Caki2 (cell line): ENCODE measurements around the gene PLXDC1. TPM values are rescaled to one million over a fixed set of nuclear protein-coding genes. Genes with fewer than 3 reads are reported as not detected.

Experiments
- DNase-seq: peaks from one replicate; pipeline ENCODE4 v3.0.0-alpha.2; 2015; ENCODE audit warnings: low read depth
- in situ Hi-C: cut with HindIII; loops from 2 replicates; pipeline ENCODE4 v1.10.0; 2016; ENCODE audit warnings: low sequenced_read_pairs, low pct_unique_long_range_greater_than_20kb, mixed read lengths
- total RNA-seq: library from RNA; depleted of rRNA; stranded (reverse); fragments of >200 nt; shearing (Covaris generic); gene quantifications from 2 replicates; pipeline ENCODE4 v1.2.3, GENCODE V29; 2014; ENCODE audit warnings: low replicate concordance

Gene PLXDC1
- total RNA-seq, 1 experiment from 2014 or later: not detected

- in situ Hi-C loops: no loop called here
- no peak for DNase-seq
These were observed 60.4 kb downstream of the PLXDC1 start for GRCh38 chr17:39090908-39091665.

DNA sequence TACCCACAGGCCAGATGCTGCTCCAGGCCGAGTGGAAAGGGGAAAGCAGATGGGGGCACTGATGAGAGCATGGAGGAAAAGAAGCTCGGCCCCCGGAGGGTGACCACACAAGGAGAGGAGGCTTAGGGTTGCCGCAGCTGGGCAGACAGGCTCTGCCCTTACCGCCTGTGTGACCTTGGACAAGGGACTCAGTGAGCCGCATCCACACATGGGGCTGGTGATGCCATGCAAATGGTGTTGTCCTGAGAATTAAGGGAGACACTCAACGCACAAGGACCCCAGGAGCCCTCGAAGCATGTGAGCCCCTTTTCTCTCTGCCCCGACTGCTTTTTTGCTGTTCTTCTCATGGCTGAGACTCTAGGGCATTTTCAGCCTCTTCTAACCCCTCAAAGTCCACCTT is 61.0 kb downstream of the PLXDC1 start:
- DNase-seq: no peak
- in situ Hi-C loops: no loop called here

- in situ Hi-C loops: no loop called here
- no peak for DNase-seq
These were observed 66.9 kb downstream of the PLXDC1 start for GRCh38 chr17:39084558-39084957.

DNA sequence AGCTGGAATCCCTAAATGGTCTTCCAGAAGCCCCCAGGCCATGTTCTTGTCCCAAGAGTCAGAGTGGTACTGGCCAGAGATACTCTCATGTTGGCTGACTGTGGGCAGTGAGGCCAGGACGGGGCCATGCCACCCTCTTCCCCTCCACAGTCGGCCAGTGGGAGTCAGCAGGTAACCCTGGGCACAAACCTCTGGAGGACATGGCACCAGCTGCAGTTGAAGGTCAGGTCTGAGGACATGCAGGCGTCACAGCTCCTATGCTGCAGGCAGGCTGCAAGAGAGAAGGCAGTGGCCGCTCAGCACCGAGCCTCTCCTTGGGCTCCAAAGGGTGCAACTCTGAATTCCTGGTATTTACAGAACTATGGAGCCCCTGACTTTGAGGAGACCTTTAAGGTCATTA is 68.2 kb downstream of the PLXDC1 start:
- DNase-seq: no peak
- in situ Hi-C loops: no loop called here

- no peak for DNase-seq
- in situ Hi-C loops: no loop called here
These were observed 69.0 kb downstream of the PLXDC1 start for GRCh38 chr17:39082482-39082881.

- no peak for DNase-seq
- in situ Hi-C loops: no loop called here
These were observed 69.6 kb downstream of the PLXDC1 start for GRCh38 chr17:39081851-39082250.

DNA sequence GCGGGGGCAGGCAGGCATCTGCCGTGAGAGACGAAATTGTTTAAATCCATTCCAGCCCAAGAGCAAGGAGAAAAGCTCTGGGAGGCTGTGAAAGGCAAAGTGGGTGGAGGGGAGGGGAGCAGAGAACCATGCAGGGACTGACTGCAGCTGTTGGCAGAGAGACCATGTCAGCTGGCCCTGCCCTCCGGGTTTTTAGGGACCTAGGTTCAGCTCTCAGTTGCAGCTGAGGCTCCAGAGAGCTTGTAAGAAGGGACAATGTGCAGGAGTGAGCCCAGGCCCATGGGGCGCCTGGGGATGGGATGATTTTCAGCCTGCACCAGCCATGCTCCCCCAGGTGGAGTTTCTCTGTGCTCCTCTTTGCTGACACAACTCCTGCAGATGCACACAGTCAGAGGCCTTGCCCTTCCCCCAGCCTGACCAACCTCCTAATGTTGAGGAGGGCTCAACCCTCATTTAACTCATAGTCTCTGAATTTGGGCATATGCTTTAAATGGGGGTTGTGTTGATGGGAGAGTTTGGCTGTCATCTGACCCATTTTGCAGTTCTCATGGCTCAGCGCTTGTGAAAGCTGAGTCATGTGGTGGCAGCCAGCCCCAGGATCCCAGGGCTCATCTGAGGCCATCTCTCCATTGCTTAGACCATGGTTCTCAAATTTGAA is 70.9 kb downstream of the PLXDC1 start:
- in situ Hi-C loops: no loop called here
- peak; percentile 10 for DNase-seq

DNA sequence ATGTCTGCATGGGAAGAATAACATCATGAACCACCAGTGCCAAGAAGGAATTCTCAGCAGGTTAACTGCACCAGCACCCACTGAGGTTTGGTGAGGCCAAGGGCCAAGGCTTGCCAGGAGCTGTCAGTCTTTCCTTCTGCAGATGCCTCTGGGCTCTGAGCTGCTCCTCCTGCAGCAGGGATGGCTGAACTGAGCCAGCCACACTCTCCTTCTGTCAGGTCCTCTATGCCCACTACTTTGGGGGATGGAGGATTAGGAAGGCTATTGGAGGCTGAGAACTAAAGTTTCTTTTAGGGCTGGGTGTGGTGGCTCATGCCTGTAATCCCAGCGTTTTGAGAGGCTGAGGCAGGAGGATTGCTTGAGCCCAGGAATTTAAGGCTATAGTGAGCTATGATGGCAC is 71.6 kb downstream of the PLXDC1 start:
- in situ Hi-C loops: no loop called here
- no peak for DNase-seq

DNA sequence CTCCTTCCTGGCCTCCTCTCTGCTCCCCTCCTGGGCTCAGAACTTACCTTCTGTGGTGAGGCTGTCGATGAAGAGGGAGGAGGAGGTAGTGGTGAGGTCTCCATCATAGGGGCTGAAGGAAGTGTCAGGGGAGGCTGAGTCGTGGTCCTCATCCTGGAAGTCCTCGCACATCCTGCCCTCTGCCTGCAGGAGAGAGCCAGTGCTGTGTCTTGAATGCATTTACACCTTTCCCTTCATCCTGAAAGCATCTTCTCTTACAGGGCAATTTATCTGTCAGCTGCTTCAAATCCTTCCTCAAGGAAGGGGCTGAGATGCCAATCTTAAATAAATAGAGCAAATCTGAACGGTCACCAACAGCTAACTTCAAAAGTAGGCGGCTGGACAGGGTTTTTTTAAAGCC is 73.6 kb downstream of the PLXDC1 start:
- in situ Hi-C loops: no loop called here
- DNase-seq: no peak

GRCh38 chr17:39077252-39077651 is 74.2 kb downstream of the PLXDC1 start:
- no peak for DNase-seq
- in situ Hi-C loops: no loop called here

- in situ Hi-C loops: no loop called here
- no peak for DNase-seq
These were observed 76.8 kb downstream of the PLXDC1 start for GRCh38 chr17:39074676-39075075.

- DNase-seq: no peak
- in situ Hi-C loops: no loop called here
These were observed 77.5 kb downstream of the PLXDC1 start for GRCh38 chr17:39073916-39074315.

- DNase-seq: no peak
- in situ Hi-C loops: no loop called here
These were observed 78.1 kb downstream of the PLXDC1 start for GRCh38 chr17:39073353-39073752.

DNA sequence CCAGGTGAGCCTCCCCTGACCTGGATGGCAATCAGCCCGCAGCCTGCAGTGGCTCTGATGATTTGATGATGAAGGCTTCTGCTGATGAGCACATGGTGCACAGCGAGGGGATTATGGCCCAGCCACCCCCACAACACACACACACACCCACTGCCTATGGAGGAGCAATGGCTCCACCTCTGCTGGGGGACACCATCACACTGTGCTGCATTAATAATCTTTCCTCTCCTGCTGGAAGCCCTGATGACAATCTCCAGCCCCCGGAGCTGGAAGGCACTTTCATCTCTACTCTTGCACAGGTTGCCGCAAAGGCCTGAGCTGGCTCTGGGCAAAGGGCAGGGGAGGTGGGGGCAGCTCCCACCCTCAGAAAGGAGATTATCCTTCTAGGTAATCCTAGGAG is 79.9 kb downstream of the PLXDC1 start:
- DNase-seq: no peak
- in situ Hi-C loops: no loop called here

GRCh38 chr17:39069114-39069756 is 82.2 kb downstream of the PLXDC1 start:
- in situ Hi-C loops: no loop called here
- peak; percentile 24 for DNase-seq

- DNase-seq: no peak
- in situ Hi-C loops: no loop called here
These were observed 86.6 kb downstream of the PLXDC1 start for GRCh38 chr17:39064819-39065218.

DNA sequence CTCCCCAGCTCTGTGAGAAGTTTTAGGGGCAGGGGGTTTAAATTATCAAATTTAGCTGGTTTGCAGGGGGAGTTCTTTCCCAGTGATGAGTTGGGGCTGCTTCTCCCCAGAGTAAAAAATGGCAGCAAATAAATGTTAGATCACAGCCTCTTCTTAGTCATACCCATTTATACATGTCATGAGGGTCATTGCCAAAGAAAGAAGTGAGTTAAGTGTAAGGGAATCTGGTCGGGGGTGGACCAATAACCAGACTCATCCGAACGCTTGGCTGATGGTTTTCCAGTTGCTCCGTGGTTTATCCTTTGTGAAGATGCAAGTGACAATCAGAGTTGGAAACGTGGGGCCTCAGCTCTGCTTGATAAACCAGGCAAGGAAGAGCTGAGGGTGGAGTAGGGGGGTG is 87.1 kb downstream of the PLXDC1 start:
- in situ Hi-C loops: no loop called here
- DNase-seq: no peak

DNA sequence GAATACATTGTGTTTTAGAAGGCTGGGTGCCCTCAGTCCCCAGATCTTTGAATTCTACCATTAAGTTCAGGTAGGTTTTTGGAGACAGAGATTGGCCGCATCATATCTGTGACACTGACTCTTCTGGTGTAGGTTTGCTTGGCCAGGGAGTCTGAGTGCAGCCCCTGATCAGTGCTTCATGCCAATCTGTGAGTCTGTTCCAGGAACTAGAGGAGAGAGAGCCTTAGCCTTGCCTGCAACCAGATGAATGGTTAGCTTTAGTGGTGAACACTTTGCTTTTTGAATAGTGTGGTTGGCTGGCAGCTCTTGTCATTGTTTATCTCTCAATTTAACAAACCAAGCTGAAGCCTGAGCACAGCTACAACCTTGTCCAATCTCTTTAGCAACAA is 87.8 kb downstream of the PLXDC1 start:
- no peak for DNase-seq
- in situ Hi-C loops: no loop called here

DNA sequence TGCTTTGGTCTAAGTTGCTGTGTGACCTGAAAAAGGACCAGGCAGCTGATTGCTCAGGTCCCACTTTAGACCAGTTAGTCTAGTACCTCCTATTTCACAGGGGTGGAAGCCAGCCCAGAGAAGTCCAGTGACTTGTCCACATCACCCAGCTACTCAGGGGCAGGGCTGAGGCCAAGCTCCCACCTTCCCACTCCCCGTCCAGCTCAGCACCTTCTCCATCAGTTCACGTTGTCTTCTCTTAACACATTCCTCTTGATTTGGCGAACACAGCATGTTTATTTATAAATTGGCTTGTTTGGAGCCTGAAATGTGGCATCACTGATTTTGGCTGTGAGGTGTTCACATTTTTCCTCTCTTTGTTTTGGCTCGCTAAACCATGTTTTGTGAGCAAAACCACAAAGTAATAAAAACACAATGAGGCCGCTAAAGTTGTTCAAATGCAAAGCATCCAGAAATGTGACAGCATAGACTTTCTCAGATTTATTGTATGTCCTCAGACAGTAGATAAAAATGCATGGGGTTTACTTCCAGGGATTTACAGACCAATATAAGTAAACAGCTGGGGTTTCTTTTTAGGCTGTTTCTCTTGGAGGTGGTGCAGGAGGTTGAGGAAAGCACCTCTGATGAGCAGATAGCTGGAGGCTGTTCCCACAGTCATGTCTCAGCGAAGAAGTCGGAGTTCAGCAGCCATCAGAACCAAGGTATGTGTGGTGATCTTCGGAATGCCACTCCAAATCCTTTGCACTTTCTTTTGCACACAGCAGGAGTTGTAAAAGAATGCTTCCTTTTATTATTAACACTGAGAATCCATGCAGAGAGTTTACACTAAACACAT is 88.4 kb downstream of the PLXDC1 start:
- no peak for DNase-seq
- in situ Hi-C loops: no loop called here
